Measurements from ENCODE around the gene IGFLR1. TPM values are rescaled to one million over a fixed set of nuclear protein-coding genes. Genes with fewer than 3 reads are reported as not detected.

IGFLR1 gene
- total and polyA plus RNA-seq, 2 of the 8 experiments (the other 6 are each of a cell fraction or from before 2014, with no cell fraction given) = 8.4 to 28.9 TPM

DNA sequence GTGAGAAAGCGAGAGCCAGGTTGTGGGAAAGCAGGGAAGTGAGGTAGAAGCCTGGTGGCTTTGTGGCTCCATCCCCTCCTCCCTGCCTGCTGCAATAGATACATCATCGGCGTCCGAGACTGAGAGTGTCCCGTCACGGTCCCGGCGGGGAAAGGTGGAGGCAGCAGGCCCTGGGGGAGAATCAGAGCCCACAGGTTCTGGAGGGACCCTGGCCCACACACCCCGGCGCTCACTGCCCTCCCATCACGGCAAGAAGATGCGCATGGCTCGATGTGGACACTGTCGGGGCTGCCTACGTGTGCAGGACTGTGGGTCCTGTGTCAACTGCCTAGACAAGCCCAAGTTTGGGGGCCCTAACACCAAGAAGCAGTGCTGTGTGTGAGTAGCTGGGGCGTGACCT lies 19.4 kb downstream of the IGFLR1 start (continued):
- TF ChIP-seq CHD7 (IDR thresholded peaks at IDR 0.05; ENCODE audit: insufficient replicate concordance, low read length) (no peak), TCF12 (IDR thresholded peaks at IDR 0.05; ENCODE audit: low read depth, low read length) (no peak), HDAC6 (IDR thresholded peaks at IDR 0.05; ENCODE audit: low read depth, low read length) (no peak), CEBPB (IDR thresholded peaks at IDR 0.05; ENCODE audit: low read depth, low read length) (no peak), RAD21 (IDR thresholded peaks at IDR 0.05 in 1 of 2, conservative IDR thresholded peaks at IDR 0.05 in 1 of 2; ENCODE audit: low read depth in 2 of 2, low read length in 2 of 2) (no peak), KDM1A (IDR thresholded peaks at IDR 0.05; ENCODE audit: borderline replicate concordance, low read length) (no peak), SAP30 (IDR thresholded peaks at IDR 0.05; ENCODE audit: insufficient read depth, insufficient replicate concordance, low read length) (no peak), GTF2F1 (IDR thresholded peaks at IDR 0.05; ENCODE audit: borderline replicate concordance, low read depth, low read length) (no peak)

Data from H1 (cell line).